Measurements from ENCODE around the gene BTBD2. TPM values are rescaled to one million over a fixed set of nuclear protein-coding genes. Genes with fewer than 3 reads are reported as not detected.

Gene BTBD2
- total and polyA plus RNA-seq, 2 experiments from 2014 or later, result 56.4 to 76.0 TPM

- H3K4me3 ChIP-seq, result no peak overlapping the region
- no peak for DNase-seq (ENCODE audit: low spot score)
- H3K9me2 ChIP-seq (replicated peaks; ENCODE audit: insufficient read depth), result no peaks in the 10 kb centered on the region
- peaks cover 53% of the 10 kb centered on the region for H3K79me2 ChIP-seq
- no peaks in the 10 kb centered on the region for H3K9me3 ChIP-seq (ENCODE audit: low read depth)
- H3K27ac ChIP-seq, result no peak overlapping the region
- no peaks in the 10 kb centered on the region for H3K36me3 ChIP-seq (replicated peaks; ENCODE audit: insufficient read depth, low read depth)
- H3K27me3 ChIP-seq, result no peaks in the 10 kb centered on the region
- H4K20me1 ChIP-seq (ENCODE audit: insufficient read depth, poor library complexity, severe bottlenecking), result peaks cover 63% of the 10 kb centered on the region
- no peak overlapping the region for H2AFZ ChIP-seq
- TF ChIP-seq EZH2phosphoT487 (IDR thresholded peaks at IDR 0.05; ENCODE audit: low read depth, severe bottlenecking, unreplicated experiment) (no peak), EZH2 (IDR thresholded peaks at IDR 0.05; ENCODE audit: borderline replicate concordance) (no peak), CTCF (IDR thresholded peaks at IDR 0.05; ENCODE audit: poor library complexity) (no peak)
- H3K4me2 ChIP-seq, result no peak overlapping the region
- H3K4me1 ChIP-seq (ENCODE audit: insufficient read depth), result peaks cover 39% of the 10 kb centered on the region
- 86% methylated on average over 6 of the region's 6 CpGs for WGBS (ENCODE audit: low lambda C conversion rate, missing lambda C conversion rate)
Measured at GRCh38 chr19:2047076-2047448, 31.5 kb upstream of the BTBD2 start.

- Histone ChIP-seq H3K79me2 (peaks cover 56% of the 10 kb centered on the region), H3K27me3 (no peaks in the 10 kb centered on the region)
Measured at GRCh38 chr19:2046046-2046907, 30.8 kb upstream of the BTBD2 start.

GRCh38 chr19:2045501-2046045, 30.1 kb upstream of the BTBD2 start:
- H3K27me3 ChIP-seq, result no peaks in the 10 kb centered on the region
- DNase-seq (ENCODE audit: low spot score), result peak; percentile 4
- no peak overlapping the region for H3K27ac ChIP-seq
- H3K4me2 ChIP-seq, result no peak overlapping the region
- H3K36me3 ChIP-seq (replicated peaks; ENCODE audit: insufficient read depth, low read depth), result no peaks in the 10 kb centered on the region
- 94% methylated on average over 14 of the region's 14 CpGs for WGBS (ENCODE audit: low lambda C conversion rate, missing lambda C conversion rate)
- no peak for TF ChIP-seq EZH2 (IDR thresholded peaks at IDR 0.05; ENCODE audit: borderline replicate concordance)
- no peak for TF ChIP-seq CTCF (IDR thresholded peaks at IDR 0.05; ENCODE audit: poor library complexity)
- TF ChIP-seq EZH2phosphoT487 (IDR thresholded peaks at IDR 0.05; ENCODE audit: low read depth, severe bottlenecking, unreplicated experiment), result no peak
- no peaks in the 10 kb centered on the region for H3K9me2 ChIP-seq (replicated peaks; ENCODE audit: insufficient read depth)
- no peak overlapping the region for H3K4me3 ChIP-seq
- peaks cover 39% of the 10 kb centered on the region for H3K4me1 ChIP-seq (ENCODE audit: insufficient read depth)
- peaks cover 55% of the 10 kb centered on the region for H3K79me2 ChIP-seq
- H2AFZ ChIP-seq, result no peak overlapping the region
- H4K20me1 ChIP-seq (ENCODE audit: insufficient read depth, poor library complexity, severe bottlenecking), result peaks cover 61% of the 10 kb centered on the region
- no peaks in the 10 kb centered on the region for H3K9me3 ChIP-seq (ENCODE audit: low read depth)

More at GRCh38 chr19:2046046-2046907, 30.8 kb upstream of the BTBD2 start:
- no peak overlapping the region for H3K4me3 ChIP-seq
- H3K4me2 ChIP-seq, result no peak overlapping the region
- no peak overlapping the region for H2AFZ ChIP-seq
- no peaks in the 10 kb centered on the region for H3K36me3 ChIP-seq (replicated peaks; ENCODE audit: insufficient read depth, low read depth)
- no peak overlapping the region for H3K27ac ChIP-seq
- H4K20me1 ChIP-seq (ENCODE audit: insufficient read depth, poor library complexity, severe bottlenecking), result peaks cover 63% of the 10 kb centered on the region
- TF ChIP-seq EZH2phosphoT487 (IDR thresholded peaks at IDR 0.05; ENCODE audit: low read depth, severe bottlenecking, unreplicated experiment) (no peak), CTCF (IDR thresholded peaks at IDR 0.05; ENCODE audit: poor library complexity) (no peak), EZH2 (IDR thresholded peaks at IDR 0.05; ENCODE audit: borderline replicate concordance) (no peak)
- H3K9me2 ChIP-seq (replicated peaks; ENCODE audit: insufficient read depth), result no peaks in the 10 kb centered on the region
- WGBS (ENCODE audit: low lambda C conversion rate, missing lambda C conversion rate), result 96% methylated on average over 50 of the region's 50 CpGs
- peak; percentile 7 for DNase-seq (ENCODE audit: low spot score)
- H3K4me1 ChIP-seq (ENCODE audit: insufficient read depth), result peaks cover 37% of the 10 kb centered on the region
- H3K9me3 ChIP-seq (ENCODE audit: low read depth), result no peaks in the 10 kb centered on the region

All from hepatocyte (in vitro differentiated cells).